Lung (tissue), 12 donors: ENCODE data around the gene TACSTD2. TPM values are rescaled to one million over a fixed set of nuclear protein-coding genes. Genes with fewer than 3 reads are reported as not detected.

Experiments
- ATAC-seq: fragments of 200-7000 bp; cut with Tn5 transposase; one replicate; pipeline ENCODE4 v1.9.1; 2020; ENCODE audit warnings: moderate number of reproducible peaks; ENCODE audit not compliant: insufficient read depth, low FRiP score
- DNase-seq, 3 donors: peaks; one replicate each; pipeline ENCODE4 v3.0.0-alpha.2; 2013 to 2017
- H3K27ac ChIP-seq, 2 donors: one replicate each; pipeline ENCODE4 v1.5.1; 2013; ENCODE audit warnings: mild to moderate bottlenecking in 2 of 2, moderate library complexity in 2 of 2, control low read depth in 1 of 2, inconsistent platforms in 1 of 2, low read depth in 1 of 2, low read length in 1 of 2
- H3K27me3 ChIP-seq, 3 donors: one replicate each; pipeline ENCODE4 v1.5.1; 2013; ENCODE audit warnings: low read length in 2 of 3; ENCODE audit not compliant: control insufficient read depth in 3 of 3, insufficient read depth in 3 of 3
- H3K36me3 ChIP-seq, 4 donors: one replicate each; pipeline ENCODE4 v1.5.1; 2013; ENCODE audit warnings: low read length in 4 of 4, mild to moderate bottlenecking in 1 of 4, moderate library complexity in 1 of 4; ENCODE audit not compliant: control insufficient read depth in 4 of 4, insufficient read depth in 4 of 4
- H3K4me1 ChIP-seq, 5 donors: one replicate each; pipeline ENCODE4 v1.5.1; 2013; ENCODE audit warnings: low read length in 5 of 5, mild to moderate bottlenecking in 2 of 5, moderate library complexity in 1 of 5; ENCODE audit not compliant: control insufficient read depth in 5 of 5, insufficient read depth in 5 of 5
- H3K4me3 ChIP-seq: one replicate; pipeline ENCODE4 v1.5.1; 2013; ENCODE audit warnings: mild to moderate bottlenecking, control low read depth, moderate library complexity
- H3K9ac ChIP-seq, 2 donors: one replicate each; pipeline ENCODE4 v1.5.1; 2013; ENCODE audit warnings: low read length in 2 of 2, control low read depth in 1 of 2; ENCODE audit not compliant: insufficient read depth in 1 of 2
- H3K9me3 ChIP-seq, 4 donors: one replicate each; pipeline ENCODE4 v1.5.1; 2013; ENCODE audit warnings: low read length in 3 of 4, mild to moderate bottlenecking in 1 of 4, moderate library complexity in 1 of 4; ENCODE audit not compliant: control insufficient read depth in 4 of 4, insufficient read depth in 3 of 4
- CTCF ChIP-seq: IDR thresholded peaks from 2 replicates; pipeline ENCODE4 v1.5.1; 2012; ENCODE audit warnings: mild to moderate bottlenecking; ENCODE audit errors: control extremely low read depth, extremely low read depth
- WGBS, 2 donors: extraction: QIAGEN DNeasy Blood & Tissue Kit; methylation state at CpG; one replicate each; pipeline ENCODE4 v1.1.7; 2013; 5-methylcytosine and 5-hydroxymethylcytosine counted together
- polyA plus RNA-seq, 2 donors: library from polyadenylated mRNA; stranded (reverse); fragments of 200-250 nt; gene quantifications; one replicate each; pipeline ENCODE4 v1.2.1, GENCODE V29; 2013
- total RNA-seq, 2 donors: library from RNA; depleted of rRNA in 1 of 2; stranded (reverse); fragments of >200 nt in 1 of 2; gene quantifications; one replicate each; pipeline ENCODE4 v1.2.1, GENCODE V29; 2014 to 2021
- donor health status: control.
- donor health status: control.
- donor health status: Bipolar disorder and iron deficiency.
- donor health status: healthy.
- donor health status: DM: yes; HTN: yes; CAD: no.

The TACSTD2 gene
- total and polyA plus RNA-seq, 4 donors = 55.5 to 204 (median 163) TPM

GRCh38 chr1:58577654-58578030 lies 590 bp upstream of the TACSTD2 start:
- H3K9ac ChIP-seq = no peak overlapping the region

GRCh38 chr1:58576325-58576726 lies 726 bp downstream of the TACSTD2 start:
- Histone ChIP-seq H3K9me3 (no peaks in the 10 kb centered on the region), H3K4me1 (peaks cover 0 to 22% (median 10%) of the 10 kb centered on the region in 5 donors), H3K27ac (peak overlapping the region in 1 of 2 donors; percentile 90), H3K27me3 (peaks cover 0 to 23% (median 21%) of the 10 kb centered on the region in 3 donors), H3K4me3 (peak overlapping the region; percentile 62), H3K9ac (no peak overlapping the region), H3K36me3 (no peaks in the 10 kb centered on the region)
- DNase-seq (no peak), ATAC-seq (peak; percentile 17)
- no peak for TF ChIP-seq CTCF
- 3 to 10% methylated on average over 43 of the region's 43 CpGs for WGBS, 2 donors

More at GRCh38 chr1:58577654-58578030, 590 bp upstream of the TACSTD2 start:
- ATAC-seq = no peak
- TF ChIP-seq CTCF = no peak
- no peaks in the 10 kb centered on the region for H3K9me3 ChIP-seq
- H3K4me1 ChIP-seq = peaks cover 0 to 16% (median 8%) of the 10 kb centered on the region in 5 donors
- H3K36me3 ChIP-seq = no peaks in the 10 kb centered on the region
- H3K27ac ChIP-seq = peak overlapping the region in 1 of 2 donors; percentile 90
- DNase-seq = peak in 1 of 3 donors; percentile 27
- peaks cover 0 to 23% (median 21%) of the 10 kb centered on the region in 3 donors for H3K27me3 ChIP-seq
- peak overlapping the region; percentile 62 for H3K4me3 ChIP-seq
- WGBS, 2 donors = 8 to 11% methylated on average over 3 of the region's 3 CpGs

- H3K9me3 ChIP-seq = no peaks in the 10 kb centered on the region
- peaks cover 0 to 23% (median 21%) of the 10 kb centered on the region in 3 donors for H3K27me3 ChIP-seq
- DNase-seq (no peak), ATAC-seq (no peak)
- no peaks in the 10 kb centered on the region for H3K36me3 ChIP-seq
- 20 to 32% methylated on average over 32 of the region's 32 CpGs for WGBS, 2 donors
- peak overlapping the region in 1 of 2 donors; percentile 52 for H3K9ac ChIP-seq
- peak overlapping the region; percentile 62 for H3K4me3 ChIP-seq
- H3K27ac ChIP-seq = peak overlapping the region in 1 of 2 donors; percentile 90
- no peak for TF ChIP-seq CTCF
- H3K4me1 ChIP-seq = peaks cover 0 to 22% (median 10%) of the 10 kb centered on the region in 5 donors
These were observed 1.3 kb downstream of the TACSTD2 start for GRCh38 chr1:58575551-58576324.
